ENCODE measurements around the gene PTPRT. TPM values are rescaled to one million over a fixed set of nuclear protein-coding genes. Genes with fewer than 3 reads are reported as not detected.

The PTPRT gene
- total and polyA plus RNA-seq, 10 of the 15 experiments (the other 5 are each of a cell fraction or from before 2014, with no cell fraction given): not detected

GRCh38 chr20:42961771-42962170 is 227.9 kb downstream of the PTPRT start:
- no TSS peak for BruUV-seq (replicated peaks)
- ChIA-PET CTCF (no interaction called here), SMC1A (ENCODE audit: uncharacterized antibody, unreplicated experiment) (no interaction called here), POLR2A (no interaction called here), RAD21 (ENCODE audit: unreplicated experiment) (no interaction called here)
- H2AFZ ChIP-seq (ENCODE audit: control insufficient read depth, low read depth, low read length): no peak overlapping the region
- in situ Hi-C loops (cut with MboI): no loop called here
- H3K79me2 ChIP-seq (ENCODE audit: control insufficient read depth, insufficient read depth, low read length): no peaks in the 10 kb centered on the region
- TF ChIP-seq TARDBP (IDR thresholded peaks at IDR 0.05; ENCODE audit: borderline replicate concordance): no peak
- no peak for TF ChIP-seq PML (IDR thresholded peaks at IDR 0.05; ENCODE audit: low read length)
- TF ChIP-seq NRF1 (conservative IDR thresholded peaks at IDR 0.05; ENCODE audit: low read depth, low read length): no peak
- TF ChIP-seq ZZZ3 (IDR thresholded peaks at IDR 0.05; ENCODE audit: control insufficient read depth, insufficient read length, low read depth): no peak
- TF ChIP-seq, protein P1, sequence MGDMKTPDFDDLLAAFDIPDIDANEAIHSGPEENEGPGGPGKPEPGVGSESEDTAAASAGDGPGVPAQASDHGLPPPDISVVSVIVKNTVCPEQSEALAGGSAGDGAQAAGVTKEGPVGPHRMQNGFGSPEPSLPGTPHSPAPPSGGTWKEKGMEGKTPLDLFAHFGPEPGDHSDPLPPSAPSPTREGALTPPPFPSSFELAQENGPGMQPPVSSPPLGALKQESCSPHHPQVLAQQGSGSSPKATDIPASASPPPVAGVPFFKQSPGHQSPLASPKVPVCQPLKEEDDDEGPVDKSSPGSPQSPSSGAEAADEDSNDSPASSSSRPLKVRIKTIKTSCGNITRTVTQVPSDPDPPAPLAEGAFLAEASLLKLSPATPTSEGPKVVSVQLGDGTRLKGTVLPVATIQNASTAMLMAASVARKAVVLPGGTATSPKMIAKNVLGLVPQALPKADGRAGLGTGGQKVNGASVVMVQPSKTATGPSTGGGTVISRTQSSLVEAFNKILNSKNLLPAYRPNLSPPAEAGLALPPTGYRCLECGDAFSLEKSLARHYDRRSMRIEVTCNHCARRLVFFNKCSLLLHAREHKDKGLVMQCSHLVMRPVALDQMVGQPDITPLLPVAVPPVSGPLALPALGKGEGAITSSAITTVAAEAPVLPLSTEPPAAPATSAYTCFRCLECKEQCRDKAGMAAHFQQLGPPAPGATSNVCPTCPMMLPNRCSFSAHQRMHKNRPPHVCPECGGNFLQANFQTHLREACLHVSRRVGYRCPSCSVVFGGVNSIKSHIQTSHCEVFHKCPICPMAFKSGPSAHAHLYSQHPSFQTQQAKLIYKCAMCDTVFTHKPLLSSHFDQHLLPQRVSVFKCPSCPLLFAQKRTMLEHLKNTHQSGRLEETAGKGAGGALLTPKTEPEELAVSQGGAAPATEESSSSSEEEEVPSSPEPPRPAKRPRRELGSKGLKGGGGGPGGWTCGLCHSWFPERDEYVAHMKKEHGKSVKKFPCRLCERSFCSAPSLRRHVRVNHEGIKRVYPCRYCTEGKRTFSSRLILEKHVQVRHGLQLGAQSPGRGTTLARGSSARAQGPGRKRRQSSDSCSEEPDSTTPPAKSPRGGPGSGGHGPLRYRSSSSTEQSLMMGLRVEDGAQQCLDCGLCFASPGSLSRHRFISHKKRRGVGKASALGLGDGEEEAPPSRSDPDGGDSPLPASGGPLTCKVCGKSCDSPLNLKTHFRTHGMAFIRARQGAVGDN (IDR thresholded peaks at IDR 0.05): no peak
- no peak for TF ChIP-seq SMAD5 (IDR thresholded peaks at IDR 0.05; ENCODE audit: low read depth)
- no peak for TF ChIP-seq CBX3 (IDR thresholded peaks at IDR 0.05; ENCODE audit: borderline replicate concordance, low read depth)
- FAIRE-seq: no peak
- no peaks in the 10 kb centered on the region for H3K9me3 ChIP-seq (replicated peaks; ENCODE audit: control insufficient read depth, insufficient read depth, low read length)
- H4K20me1 ChIP-seq (ENCODE audit: control insufficient read depth, insufficient read depth): no peaks in the 10 kb centered on the region
- no peak overlapping the region for H3K9ac ChIP-seq (ENCODE audit: control insufficient read depth, insufficient read depth, low read length)
- no peaks in the 10 kb centered on the region for H3K27me3 ChIP-seq (replicated peaks in 1 of 2; ENCODE audit: control insufficient read depth in 2 of 2, insufficient read depth in 2 of 2, low read length in 1 of 2)
- intact Hi-C loops (cut with micrococcal nuclease; ENCODE audit: unreplicated experiment): no loop called here
- DNase-seq (ENCODE audit: low read depth, low spot score): no peak
- H3K27ac ChIP-seq (ENCODE audit: control insufficient read depth, insufficient read depth): no peak overlapping the region
- no peak overlapping the region for H3K4me3 ChIP-seq
- H3K4me2 ChIP-seq (ENCODE audit: control insufficient read depth, insufficient read depth): no peak overlapping the region
- ATAC-seq: no peak
- H3K4me1 ChIP-seq (ENCODE audit: control insufficient read depth, insufficient read depth, low read length): no peaks in the 10 kb centered on the region
- 0% methylated on average over 6 of the region's 6 CpGs for WGBS (ENCODE audit: insufficient coverage, insufficient replicate concordance, low lambda C conversion rate, missing lambda C conversion rate)
- no peaks in the 10 kb centered on the region for H3K36me3 ChIP-seq (ENCODE audit: control insufficient read depth in 2 of 2, insufficient read depth in 2 of 2, low read length in 1 of 2)
